ENCODE results near the gene ADAMTS9.

The ADAMTS9 gene

DNA sequence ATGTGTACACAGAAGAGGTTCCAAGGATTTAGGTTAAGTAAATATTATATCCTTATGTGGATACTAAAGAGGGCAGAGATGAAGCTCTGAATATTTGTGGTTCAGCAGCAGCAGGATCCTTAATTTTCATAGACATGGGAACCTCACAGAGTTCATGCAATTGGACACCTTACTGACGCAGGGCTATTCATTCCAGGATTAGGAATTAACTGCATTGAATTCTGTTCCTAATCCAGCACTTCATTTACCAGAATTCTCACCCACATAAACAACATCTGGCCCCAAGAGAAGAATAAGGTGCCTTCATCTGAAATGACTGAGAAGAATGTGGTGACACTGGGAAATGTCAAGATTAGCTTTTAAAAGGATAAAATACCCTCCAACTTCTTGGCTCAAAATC, 62.4 kb downstream of the ADAMTS9 start:
- TF ChIP-seq MYC (IDR thresholded peaks at IDR 0.05; ENCODE audit: low read depth, low read length) (no peak), POLR2A (IDR thresholded peaks at IDR 0.05; ENCODE audit: extremely low read depth, insufficient read length) (no peak)
- TF ChIP-seq, protein P1, sequence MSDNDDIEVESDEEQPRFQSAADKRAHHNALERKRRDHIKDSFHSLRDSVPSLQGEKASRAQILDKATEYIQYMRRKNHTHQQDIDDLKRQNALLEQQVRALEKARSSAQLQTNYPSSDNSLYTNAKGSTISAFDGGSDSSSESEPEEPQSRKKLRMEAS (IDR thresholded peaks at IDR 0.05; ENCODE audit: low read depth, low read length) = no peak
- TF ChIP-seq, protein P2, sequence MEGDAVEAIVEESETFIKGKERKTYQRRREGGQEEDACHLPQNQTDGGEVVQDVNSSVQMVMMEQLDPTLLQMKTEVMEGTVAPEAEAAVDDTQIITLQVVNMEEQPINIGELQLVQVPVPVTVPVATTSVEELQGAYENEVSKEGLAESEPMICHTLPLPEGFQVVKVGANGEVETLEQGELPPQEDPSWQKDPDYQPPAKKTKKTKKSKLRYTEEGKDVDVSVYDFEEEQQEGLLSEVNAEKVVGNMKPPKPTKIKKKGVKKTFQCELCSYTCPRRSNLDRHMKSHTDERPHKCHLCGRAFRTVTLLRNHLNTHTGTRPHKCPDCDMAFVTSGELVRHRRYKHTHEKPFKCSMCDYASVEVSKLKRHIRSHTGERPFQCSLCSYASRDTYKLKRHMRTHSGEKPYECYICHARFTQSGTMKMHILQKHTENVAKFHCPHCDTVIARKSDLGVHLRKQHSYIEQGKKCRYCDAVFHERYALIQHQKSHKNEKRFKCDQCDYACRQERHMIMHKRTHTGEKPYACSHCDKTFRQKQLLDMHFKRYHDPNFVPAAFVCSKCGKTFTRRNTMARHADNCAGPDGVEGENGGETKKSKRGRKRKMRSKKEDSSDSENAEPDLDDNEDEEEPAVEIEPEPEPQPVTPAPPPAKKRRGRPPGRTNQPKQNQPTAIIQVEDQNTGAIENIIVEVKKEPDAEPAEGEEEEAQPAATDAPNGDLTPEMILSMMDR (IDR thresholded peaks at IDR 0.05; ENCODE audit: low read depth, low read length) = no peak
- DNase-seq (ENCODE audit: low read depth) = no peak
- H3K4me3 ChIP-seq (ENCODE audit: low read depth, low read length) = no peak overlapping the region

DNA sequence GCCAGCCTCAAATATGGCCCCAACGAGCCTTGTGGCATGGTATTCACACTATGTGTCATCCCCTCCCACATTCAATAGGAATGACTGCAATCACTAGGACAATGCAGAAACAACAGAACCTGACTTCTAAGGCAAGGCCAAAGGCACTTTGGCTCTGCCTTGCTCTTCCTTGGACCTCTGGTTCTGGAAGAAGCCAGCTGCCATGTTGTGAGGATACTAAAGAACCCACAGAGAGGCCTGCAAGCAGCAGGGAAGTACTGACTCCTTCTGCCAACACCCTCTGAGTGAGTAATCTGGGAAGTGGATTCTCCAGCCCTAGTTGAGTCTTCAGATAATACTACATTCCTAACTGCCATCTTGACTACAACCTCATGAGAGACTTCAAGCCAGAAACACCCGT, 64.7 kb downstream of the ADAMTS9 start:
- DNase-seq (ENCODE audit: low read depth) = no peak
- H3K4me3 ChIP-seq (ENCODE audit: low read depth, low read length) = no peak overlapping the region
- TF ChIP-seq POLR2A (IDR thresholded peaks at IDR 0.05; ENCODE audit: extremely low read depth, insufficient read length) (no peak), MYC (IDR thresholded peaks at IDR 0.05; ENCODE audit: low read depth, low read length) (no peak)
- TF ChIP-seq, protein P2 (IDR thresholded peaks at IDR 0.05; ENCODE audit: low read depth, low read length) = no peak
- TF ChIP-seq, protein P1 (IDR thresholded peaks at IDR 0.05; ENCODE audit: low read depth, low read length) = no peak

DNA sequence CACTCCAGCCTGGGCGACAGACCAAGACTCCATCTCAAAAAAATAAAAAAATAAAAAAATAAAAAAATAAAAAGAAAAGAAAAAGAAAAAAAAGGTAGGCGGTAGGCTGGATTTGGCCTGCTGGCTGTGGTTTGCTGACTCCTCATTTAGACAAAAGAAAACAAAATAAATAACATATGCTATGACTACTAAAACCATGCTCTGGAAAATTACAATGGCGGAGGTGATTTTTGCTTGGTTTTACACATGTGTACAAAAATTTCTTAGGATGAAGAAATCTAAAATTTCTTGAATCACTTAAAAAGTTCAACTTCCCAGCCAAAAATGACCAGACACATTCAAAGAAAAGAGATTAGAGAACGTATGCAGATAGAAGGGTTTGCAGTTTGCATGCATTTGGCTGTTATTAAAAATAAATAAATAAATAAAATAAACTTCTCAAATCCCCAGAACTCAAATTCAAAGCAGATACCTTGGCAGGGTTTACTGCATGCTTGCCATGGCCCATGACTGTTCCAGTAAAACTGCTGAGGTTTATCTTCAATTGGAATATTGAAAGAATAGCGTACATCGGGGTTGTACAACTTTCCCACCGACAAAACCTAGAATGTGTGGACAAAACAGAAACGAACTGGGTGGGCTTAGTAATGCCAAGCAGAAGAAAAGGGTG, 65.9 kb downstream of the ADAMTS9 start:
- no peak for DNase-seq (ENCODE audit: low read depth)
- no peak for TF ChIP-seq POLR2A (IDR thresholded peaks at IDR 0.05; ENCODE audit: extremely low read depth, insufficient read length)
- no peak overlapping the region for H3K4me3 ChIP-seq (ENCODE audit: low read depth, low read length)

DNA sequence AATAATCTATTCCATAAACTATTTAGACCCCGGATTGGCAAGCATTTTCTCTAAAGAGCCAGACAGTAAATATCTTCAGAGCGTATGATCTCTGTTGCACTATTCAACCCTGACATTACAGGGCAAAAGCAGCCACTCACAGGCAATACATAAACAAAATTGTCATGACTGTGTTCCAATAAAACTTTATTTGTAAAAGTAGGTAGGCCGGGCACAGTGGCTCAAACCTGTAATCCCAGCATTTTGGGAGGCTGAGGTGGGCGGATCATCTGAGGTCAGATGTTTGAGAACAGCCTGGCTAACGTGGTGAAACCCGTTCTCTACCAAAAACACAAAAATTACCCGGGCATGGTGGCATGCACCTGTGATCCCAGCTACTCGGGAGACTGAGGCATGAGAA, 66.5 kb downstream of the ADAMTS9 start:
- no peak for TF ChIP-seq MYC (IDR thresholded peaks at IDR 0.05; ENCODE audit: low read depth, low read length)
- H3K4me3 ChIP-seq (ENCODE audit: low read depth, low read length) = no peak overlapping the region
- no peak for DNase-seq (ENCODE audit: low read depth)

DNA sequence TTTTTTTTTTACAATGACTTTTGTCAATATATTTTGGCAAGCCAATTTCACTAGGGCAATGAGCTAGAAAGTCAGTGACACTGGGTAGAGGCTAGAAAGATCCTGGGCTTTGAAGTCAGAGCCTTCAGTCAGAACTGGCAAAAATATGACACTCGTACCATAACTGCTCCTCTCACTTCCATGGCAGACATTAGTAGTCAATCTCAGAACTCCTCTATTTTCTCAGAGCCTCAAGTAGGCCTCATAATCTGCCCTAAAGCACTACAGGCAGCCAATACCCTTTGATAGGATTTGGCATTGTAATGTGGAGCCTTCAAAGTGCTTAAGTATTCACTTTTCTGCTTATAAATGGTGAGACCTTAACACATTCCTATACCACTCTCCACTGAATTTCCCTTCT, 67.8 kb downstream of the ADAMTS9 start:
- TF ChIP-seq, protein P1 (IDR thresholded peaks at IDR 0.05; ENCODE audit: low read depth, low read length) = no peak
- no peak for DNase-seq (ENCODE audit: low read depth)
- no peak overlapping the region for H3K4me3 ChIP-seq (ENCODE audit: low read depth, low read length)

DNA sequence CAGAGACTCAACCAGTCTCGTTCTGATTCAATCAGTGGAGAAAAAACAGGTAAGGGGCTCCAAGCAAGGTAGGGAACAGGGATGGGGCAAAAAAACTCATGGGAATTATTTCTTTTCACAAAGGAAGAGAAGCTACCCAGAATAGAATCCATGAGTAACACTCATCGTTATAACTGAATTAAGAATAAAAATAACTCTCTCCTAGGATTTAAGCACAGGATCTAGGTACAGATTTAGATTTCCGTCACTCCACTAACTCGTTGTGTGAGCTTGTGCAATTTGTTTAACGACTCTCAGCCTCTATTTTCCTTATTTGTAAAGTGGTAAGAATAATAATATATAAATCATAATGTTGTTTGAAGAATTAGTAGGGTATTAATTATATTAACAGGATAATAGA, 68.6 kb downstream of the ADAMTS9 start:
- TF ChIP-seq, protein P1 (IDR thresholded peaks at IDR 0.05; ENCODE audit: low read depth, low read length) = no peak
- TF ChIP-seq, protein P2 (IDR thresholded peaks at IDR 0.05; ENCODE audit: low read depth, low read length) = no peak
- DNase-seq (ENCODE audit: low read depth) = no peak
- no peak overlapping the region for H3K4me3 ChIP-seq (ENCODE audit: low read depth, low read length)

DNA sequence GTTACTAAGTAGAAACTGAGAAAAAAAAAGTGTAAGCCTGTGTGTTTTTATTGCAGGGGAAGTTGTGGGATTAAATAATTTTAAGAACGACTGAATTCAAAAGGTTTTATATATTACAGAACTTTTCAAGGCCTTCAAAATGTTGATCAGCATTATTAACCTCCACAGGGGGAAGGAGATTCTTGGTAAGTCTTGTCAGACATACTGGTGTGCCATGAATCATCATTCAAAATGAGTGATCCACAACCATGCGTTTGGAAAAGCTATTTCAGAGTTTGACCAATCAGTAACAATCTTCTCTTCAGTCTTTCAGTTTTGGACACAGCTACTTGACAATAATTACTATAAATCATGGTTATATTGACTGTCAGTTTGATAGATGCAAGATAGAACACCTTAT, 70.2 kb downstream of the ADAMTS9 start:
- TF ChIP-seq MYC (IDR thresholded peaks at IDR 0.05; ENCODE audit: low read depth, low read length) (no peak), POLR2A (IDR thresholded peaks at IDR 0.05; ENCODE audit: extremely low read depth, insufficient read length) (no peak)
- TF ChIP-seq, protein P2 (IDR thresholded peaks at IDR 0.05; ENCODE audit: low read depth, low read length) = no peak
- TF ChIP-seq, protein P1 (IDR thresholded peaks at IDR 0.05; ENCODE audit: low read depth, low read length) = no peak
- DNase-seq (ENCODE audit: low read depth) = no peak
- H3K4me3 ChIP-seq (ENCODE audit: low read depth, low read length) = no peak overlapping the region
